ENCODE data around the gene ATP10B.

- TF ChIP-seq POLR2A (IDR thresholded peaks at IDR 0.05; ENCODE audit: low read depth, low read length) (no peak), TAF1 (IDR thresholded peaks at IDR 0.05; ENCODE audit: low read depth, low read length) (no peak), POLR2AphosphoS5 (IDR thresholded peaks at IDR 0.05; ENCODE audit: low read depth, low read length) (no peak), SPI1 (IDR thresholded peaks at IDR 0.05; ENCODE audit: low read depth, low read length) (no peak)
These were observed 94.8 kb downstream of the ATP10B start for GRCh38 chr5:160757194-160757593.

Data from GM12891 (cell line).